Glomerular visceral epithelial cell (primary cell): ENCODE results near the gene SYNDIG1.
"Not testable (repeated sequence)": the region's sequence is repeated elsewhere in the genome, so short reads cannot be mapped to it uniquely, and the experiment has no call there.

Experiments
- DNase-seq: peaks from one replicate; pipeline ENCODE4 v3.0.0-alpha.2; 2016; ENCODE audit errors: extremely low spot score

SYNDIG1 gene

DNA sequence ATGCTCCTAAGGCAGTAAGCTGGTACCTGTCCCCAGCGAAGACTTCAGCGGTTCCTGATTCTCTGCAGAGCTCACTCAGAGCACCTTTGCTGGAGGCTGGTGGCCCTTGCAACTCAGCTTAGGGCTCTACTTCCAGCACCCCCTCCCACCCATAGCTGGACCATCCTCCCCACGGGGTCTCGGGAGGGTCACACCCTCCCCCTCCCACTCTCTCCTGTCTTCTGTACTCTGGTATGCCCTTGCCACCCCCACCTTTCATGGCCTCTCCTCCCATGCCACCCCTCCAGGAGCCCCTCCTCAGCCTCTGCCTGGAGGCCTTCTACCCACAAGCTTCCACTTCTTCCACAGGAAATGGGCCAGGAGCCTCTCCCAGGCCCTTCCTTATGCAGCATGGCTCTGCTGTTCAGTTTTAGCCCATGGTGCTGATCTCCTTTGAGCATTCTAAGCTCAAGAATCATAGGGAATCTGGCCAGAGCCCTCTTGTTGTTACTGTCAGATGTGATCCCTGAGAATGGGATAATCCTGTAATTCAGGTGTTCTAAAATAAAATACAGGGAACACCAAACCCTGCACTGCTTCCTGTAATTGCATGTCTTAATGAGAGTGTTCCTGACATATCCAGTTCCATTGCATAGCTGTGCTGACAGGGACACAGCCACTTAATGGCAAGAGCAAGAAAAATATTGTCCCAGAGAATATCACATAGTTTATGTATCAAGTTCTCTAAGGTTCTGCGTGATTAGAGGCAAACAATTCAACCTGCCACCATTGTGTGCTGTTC is 142.1 kb downstream of the SYNDIG1 start:
- no peak for DNase-seq

DNA sequence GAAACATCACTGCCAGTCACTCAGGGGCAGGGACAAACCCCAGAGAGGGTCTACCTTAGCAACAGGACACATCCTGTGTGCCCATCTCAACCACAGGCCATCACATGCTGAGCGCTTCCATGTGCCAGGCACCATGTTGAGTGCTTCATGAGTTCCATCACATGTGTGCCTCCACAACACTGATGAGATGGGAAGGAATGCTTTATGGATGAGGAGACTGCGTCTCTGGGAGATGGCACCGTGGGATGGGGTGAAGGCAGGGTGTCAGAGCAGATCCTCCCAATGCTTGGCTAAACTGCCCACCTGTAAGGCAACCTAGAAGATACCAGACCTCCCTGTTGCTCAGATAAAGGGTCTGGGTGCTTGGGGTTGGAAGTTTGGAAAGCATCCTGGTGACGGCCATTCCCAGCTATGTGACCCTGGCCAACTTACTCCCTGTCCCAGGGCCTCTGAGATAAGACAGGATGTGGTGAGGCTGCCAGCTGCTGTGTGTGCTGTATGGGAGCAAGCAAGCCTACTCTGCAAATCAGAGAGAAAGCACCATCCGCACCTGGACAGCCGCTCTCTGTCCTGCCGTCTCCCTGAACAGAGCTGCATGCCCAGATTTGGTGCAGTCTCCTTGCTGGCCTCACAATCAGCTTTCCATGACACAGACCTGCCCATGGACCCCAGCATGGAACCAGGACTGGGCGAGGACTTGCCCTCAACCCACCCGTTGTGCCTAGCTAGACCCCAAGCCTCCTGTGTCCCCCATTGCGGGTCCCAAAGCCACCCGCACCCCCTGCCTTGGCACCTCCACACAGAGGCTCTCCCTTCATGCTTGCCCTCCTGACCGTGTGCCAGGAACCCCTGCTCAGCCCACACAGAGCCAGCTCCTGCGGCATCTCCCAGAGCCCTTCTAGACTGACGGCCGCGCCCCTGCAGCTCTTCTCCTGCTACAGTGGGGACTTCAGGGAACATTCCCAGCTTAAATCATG is 143.7 kb downstream of the SYNDIG1 start:
- DNase-seq: no peak

DNA sequence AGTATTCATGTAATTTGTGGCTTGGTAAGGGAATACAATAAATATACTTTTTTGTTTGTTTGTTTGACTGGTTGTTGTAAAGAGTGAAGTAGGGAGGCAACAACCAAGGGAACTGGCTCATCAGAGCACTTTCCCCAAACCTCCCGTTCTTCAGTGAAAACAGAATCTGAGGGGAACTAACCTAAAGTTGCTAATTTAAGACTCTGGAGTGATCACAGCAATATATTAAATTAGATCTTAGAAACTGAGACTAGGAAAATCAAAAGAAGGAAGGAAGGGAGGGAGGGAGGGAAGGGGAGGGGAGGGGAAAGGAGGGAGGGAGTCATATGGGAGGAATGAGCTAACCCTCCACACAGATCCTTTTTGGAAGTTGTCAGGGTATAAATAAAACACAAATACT is 144.9 kb downstream of the SYNDIG1 start:
- no peak for DNase-seq

GRCh38 chr20:24615353-24615752 is 145.9 kb downstream of the SYNDIG1 start:
- no peak for DNase-seq

DNA sequence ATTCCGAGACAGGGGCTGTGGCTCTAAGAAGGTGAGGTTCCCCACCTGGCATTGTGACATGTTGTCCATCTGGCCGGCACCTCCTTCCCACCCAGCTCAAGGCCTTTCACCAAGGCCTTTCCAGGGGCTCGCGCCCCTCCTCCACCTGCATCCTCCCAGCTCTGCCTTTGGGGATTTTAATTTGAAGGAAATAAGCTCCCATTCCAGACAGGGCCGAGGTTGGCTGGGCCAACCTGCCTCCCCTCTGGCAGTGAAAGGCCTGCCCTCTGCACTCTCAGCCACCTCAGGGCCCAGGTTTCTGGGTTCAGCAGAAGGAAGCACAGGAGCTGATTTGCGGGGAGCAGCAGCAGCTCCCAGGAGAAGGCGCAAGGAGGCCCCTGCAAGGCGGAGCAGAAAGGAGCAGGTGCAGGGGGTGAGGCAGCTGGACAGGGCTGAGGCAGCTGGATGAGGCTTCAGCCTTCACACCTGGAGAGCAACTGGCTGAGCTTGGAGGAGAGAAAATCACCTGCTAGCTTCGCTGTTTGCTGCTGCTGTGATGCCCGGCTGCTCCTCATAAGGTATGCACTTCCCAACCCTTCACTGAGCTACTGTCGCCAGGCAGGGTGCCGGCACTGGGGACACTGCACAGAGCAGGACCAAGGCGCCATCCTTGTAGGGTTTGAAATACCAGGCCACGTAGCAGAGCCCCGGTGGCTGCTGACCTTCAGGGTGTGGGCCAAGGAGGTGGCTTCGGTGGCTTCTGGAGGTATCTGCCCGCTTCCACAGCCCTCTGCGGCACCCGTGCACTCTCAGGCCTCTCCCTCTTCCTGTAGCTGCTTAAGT is 147.0 kb downstream of the SYNDIG1 start:
- no peak for DNase-seq

GRCh38 chr20:24617080-24617432 is 147.6 kb downstream of the SYNDIG1 start:
- DNase-seq: no peak

DNA sequence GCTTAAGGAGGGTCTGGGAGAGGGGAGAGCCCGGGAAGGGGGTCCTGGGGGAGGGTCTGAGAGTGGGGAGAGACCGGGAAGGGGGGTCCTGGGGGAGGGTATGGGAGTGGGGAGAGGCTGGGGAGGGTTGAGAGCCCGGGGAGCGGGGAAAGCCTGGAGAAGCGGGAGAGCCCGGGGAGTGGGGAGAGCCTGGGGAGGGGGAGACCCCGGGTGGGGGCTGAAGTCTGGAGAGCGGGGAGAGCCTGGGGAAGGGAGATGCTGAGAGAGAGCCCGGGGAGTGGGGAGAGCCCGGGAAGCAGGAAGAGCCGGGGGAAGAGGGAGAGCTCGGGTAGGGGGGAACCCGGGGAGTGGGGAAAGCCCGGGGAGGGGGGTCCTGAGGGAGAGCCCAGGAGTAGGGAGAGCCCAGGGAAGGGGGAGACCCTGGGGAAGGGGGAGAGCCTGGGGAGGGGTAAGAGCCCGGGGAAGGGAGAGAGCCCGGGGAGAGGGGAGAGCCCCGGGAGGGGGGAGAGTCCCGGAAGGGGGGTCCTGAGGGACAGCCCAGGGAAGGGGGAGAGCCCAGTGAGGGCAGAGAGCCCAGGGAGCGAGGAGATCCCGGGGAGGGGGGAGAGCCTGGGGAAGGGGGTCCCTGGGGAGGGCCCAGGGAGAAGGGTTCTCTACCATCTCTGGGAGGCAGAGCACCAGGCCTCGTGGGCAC is 148.5 kb downstream of the SYNDIG1 start:
- no peak for DNase-seq

DNA sequence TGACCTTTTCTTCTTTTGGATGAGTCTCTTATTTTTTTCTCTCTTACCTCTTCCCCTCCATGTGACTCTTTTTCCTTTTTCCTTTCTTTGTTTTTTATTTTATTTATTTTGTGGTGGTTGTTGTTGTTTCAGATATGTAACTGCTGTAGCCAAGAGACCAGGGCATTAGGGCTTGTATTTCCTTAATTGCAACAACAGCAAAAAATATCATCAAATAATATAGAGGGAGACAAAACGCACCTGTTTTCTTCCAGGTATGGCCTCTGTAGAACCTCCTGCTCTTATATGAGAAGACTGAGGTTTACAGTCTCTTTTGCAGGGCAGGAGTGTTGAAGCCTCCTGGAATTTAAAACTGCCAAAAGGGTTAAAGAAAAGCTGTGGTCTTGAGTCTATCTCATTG is 149.3 kb downstream of the SYNDIG1 start:
- DNase-seq: no peak

DNA sequence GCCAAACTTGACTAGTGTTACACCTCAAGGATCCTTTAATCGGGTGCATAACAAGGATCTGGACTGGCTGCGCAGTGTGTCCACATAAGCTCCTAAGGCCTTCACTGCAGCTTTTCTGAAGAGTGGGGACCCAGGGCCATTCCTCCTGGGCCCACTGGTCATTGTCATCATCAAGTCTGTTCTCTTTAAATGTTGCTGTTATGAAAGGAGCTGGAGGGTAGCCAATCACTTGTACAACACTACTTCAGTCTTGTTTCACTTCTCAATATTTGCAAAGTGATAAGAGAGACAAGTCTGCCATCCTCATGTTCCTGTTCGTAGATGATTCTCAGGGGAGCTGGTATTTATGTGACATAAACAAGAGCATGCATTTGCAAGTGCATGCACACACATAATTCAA is 149.8 kb downstream of the SYNDIG1 start:
- no peak for DNase-seq

- no peak for DNase-seq
These were observed 151.6 kb downstream of the SYNDIG1 start for GRCh38 chr20:24620937-24621519.

- no peak for DNase-seq
These were observed 153.4 kb downstream of the SYNDIG1 start for GRCh38 chr20:24622856-24623255.

- not testable (repeated sequence) for DNase-seq
These were observed 156.7 kb downstream of the SYNDIG1 start for GRCh38 chr20:24626141-24626540.

GRCh38 chr20:24627291-24627690 is 157.9 kb downstream of the SYNDIG1 start:
- no peak for DNase-seq

- no peak for DNase-seq
These were observed 158.5 kb downstream of the SYNDIG1 start for GRCh38 chr20:24627926-24628325.

DNA sequence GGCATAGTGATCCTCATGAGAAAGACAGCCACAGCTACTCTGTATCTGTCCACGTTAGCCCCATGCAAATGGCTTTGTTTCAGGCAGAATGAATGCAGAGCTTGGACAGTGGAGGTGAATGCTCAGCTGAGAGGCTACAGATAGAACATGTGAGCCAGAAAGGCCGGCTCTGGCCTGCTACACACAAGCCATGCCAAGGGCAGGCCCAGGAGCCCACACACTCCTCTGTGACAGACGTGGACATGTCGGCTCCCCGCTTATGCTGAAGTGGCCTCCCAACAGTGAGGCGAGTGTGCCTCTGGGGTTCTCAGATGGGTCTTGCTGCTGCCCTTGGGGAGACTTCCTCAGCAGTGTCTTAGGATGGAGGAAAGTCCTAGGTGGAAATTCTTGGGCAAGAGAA is 159.6 kb downstream of the SYNDIG1 start:
- no peak for DNase-seq

DNA sequence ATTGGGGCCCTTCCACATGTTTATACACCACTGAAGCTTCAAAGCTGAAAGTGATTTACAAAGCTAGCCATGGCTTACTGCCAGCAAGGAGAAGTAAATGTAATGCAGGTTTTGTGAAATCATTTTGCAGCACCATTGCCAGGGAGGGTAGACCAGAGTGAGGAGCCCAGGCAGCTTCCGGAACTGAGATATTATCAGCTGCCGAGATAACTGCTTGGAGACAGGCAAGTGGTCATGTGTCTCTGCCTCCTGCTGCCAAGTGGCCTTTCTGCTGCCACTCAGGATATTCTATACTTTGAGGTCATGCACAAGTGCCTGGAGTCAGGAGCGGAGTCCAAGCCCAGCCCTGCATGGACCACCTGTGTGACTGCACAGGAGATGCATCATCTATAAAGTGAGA is 160.2 kb downstream of the SYNDIG1 start:
- DNase-seq: no peak

DNA sequence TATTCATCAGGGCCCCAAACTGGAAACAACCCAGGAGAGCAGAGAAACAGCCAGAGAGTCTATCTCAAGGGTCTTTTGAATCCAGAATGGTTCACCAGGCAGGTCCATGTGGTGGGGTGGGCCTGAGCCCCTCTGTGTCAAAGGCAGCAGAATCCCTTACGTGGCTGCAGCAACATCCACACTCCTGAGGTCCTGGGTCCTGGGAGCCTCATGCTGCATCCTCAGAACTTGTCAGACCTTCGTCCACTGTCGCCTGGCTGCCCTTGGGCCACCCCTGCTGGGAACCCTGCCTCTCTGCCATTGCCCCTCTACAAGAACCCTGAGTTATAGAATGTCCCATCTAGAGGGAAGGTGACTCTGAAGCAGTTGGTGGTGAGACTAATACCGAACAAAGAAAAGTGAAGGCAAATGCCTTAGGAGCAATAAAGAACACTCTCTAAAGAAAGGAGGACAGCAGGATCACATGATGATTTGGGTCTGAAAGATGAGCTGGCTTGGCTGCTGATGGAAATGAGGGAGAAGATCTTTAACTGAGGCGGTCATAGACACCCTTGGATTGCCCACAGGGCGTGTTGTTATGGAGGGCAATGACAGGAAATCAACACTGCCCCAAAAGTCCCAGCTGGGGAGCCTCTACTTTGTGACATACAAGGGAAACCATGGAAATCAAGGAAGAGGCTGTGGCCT is 161.2 kb downstream of the SYNDIG1 start:
- DNase-seq: no peak

DNA sequence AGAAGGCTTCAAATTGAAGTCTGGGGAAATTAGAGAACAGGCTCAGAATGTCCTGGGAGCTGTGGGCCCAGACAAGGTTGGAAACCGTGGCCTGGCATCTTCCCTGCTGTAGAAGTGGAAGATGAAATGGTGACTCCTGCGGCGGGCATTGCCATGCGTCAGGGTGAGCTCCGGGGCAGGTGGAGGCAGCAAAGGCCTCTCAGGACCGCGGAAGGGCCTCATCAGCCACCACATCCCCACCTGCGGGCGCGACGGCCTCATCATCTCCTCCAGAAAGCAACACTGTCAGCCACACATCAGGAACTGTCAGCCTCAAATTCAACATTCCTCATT is 161.7 kb downstream of the SYNDIG1 start:
- no peak for DNase-seq

DNA sequence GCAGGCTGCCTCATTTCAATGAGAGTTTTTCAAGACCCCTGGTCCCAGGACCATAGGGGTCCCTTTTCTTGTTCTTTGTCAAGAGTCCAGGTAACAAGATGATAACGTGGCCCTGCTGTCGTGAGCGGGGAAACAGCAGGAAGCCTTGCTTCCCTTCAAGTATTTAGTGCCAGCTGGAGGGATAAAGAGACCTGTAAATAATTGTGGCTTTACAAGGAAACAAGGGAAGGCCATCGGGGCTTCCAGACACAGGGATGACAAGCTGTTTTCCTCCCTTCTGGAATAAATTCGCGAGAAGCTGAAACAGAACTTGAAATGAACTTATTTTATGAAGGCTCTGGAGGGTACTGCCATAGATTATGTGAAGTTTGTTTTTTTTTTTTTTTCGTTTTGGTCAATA is 163.2 kb downstream of the SYNDIG1 start:
- no peak for DNase-seq

GRCh38 chr20:24633026-24633425 is 163.6 kb downstream of the SYNDIG1 start:
- DNase-seq: no peak

- no peak for DNase-seq
These were observed 164.1 kb downstream of the SYNDIG1 start for GRCh38 chr20:24633521-24633920.
